Hematopoietic multipotent progenitor cell treated with erythropoietin and hydrocortisone succinate and interleukin-3 and kit ligand, for 15 days (in vitro differentiated cells): Measurements from ENCODE around the gene HOXB6.

Experiments used
- DNase-seq: peaks from one replicate; pipeline ENCODE4 v3.0.0-alpha.2; 2015; ENCODE audit warnings: low spot score

HOXB6 gene

DNA sequence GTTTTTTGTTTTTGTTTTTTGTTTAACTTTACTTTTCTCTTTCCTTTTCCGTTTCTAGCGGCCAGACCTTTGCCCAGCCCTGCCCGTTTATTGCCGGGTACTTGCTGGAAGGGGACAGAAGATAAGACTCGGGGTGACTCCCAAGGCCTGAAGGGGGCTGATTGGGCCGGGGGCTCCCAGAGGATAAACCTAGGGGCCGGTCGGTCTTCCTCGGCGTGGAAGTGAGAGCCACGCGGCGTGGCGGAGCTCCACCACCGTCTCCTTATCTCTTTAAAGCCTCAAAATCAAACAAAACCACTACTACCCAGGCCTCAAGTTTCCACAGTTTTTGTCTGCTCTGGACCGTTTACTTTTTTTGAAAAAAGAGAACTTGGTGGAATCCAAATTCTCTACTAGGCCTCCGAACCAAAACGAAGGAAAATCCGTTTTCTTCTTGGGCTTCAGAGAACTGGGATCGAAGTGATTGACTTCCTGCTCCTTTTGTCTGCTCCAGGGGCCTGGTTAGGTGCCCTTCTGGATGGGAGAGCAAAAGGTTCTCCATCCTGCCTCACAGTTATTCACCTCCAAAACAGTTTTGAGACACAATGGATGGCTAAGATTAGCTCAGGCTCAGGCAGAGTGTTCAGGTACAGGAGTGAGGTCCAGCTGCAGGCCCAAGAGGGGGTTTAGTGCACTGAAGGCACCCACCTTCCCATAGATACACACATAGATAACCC is 29.9 kb upstream of the HOXB6 start:
- DNase-seq, result no peak

DNA sequence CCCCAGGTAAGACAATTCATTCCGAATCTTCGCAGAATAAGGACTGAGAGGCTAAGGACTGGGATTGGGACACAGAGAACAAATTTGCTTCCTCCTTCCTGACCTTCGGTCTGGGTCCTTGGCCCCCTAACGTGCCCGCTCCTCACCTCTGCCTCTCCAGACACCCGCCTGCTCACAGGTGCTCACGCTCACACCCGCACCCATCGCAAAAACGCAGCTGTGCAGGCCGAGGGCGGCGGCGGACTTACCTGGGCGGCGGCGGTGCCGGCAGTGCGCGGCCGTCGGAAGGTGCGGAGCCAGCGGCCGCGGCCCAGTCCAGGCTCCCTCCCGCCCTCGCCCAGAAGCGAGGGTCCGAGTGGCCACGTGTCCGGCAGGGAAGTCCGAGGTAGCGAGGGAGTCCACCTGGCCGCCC is 28.5 kb upstream of the HOXB6 start:
- no peak for DNase-seq

DNA sequence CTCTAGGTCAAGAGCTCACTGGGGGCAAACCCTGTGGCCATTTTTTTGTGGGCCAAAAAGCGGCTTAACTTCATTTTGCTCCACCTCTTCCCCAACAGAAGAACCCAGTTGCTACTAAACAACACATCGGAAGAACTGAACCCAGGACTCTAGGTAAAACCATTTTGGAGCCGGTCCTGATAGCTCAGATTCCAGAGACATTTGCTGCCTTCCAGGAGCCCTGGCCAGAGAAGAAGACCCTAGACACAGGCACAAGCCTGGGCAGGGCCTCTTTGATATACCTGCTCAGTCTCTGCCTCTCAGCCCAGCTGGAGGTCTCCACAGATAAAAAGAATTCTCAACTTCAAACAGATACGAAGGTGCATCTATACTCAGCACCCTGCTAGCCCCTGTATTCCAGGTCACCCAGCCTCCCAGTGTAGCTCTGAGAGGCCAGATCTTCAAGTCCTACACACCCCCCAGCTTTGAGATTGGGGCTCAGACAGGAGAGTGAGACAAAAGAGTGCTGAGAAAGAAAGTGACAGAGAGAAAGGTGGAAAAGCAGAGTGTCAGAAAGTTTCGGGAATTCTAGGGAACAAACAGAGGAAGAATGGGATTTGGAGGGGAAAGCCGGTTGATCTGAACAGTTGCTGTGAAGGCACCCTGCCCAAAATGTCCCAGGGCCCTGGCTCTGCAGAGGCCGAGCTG is 27.9 kb upstream of the HOXB6 start:
- no peak for DNase-seq

DNA sequence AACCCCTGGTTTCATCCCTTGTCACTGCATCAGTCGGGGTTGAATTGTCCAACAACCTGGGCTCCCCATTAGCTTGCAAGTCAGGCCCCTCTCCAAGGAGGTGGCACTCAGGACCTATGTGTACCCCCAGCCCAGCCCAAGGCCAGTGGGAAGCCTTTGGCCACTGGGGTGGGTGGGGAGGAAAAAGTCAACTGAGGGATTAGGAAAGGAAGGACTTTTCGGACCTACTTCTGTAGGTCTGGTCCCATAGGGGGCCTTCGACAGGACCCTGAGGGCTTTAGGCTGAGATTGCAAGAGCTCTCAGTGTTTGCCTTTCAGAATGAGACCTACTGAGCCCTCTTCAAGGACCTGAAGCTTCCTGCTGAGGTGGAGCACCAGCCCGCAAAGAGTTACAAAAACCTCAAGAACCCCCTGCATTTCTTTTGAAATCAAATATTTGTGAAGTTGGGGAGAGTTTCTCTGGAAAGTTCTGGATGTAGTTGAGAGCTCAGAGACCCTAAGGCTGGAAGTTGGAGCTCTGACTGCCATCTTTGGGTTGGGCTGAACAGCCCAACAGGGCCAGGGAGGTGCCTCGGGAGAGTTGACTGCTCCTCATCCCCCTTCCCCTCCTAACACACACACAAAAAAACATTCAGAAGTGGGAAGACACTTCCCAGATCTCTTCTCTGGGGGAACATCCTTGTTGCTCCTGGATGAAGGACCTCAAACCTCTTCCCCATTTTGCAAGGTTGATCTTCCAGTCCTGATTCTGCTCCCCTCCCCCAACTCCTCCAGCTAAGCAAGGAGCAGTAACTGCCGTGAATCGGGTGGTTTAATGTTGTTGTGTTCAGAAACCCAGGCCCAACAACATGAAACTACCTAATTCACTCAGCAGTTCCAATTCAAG is 27.1 kb upstream of the HOXB6 start:
- DNase-seq, result no peak

DNA sequence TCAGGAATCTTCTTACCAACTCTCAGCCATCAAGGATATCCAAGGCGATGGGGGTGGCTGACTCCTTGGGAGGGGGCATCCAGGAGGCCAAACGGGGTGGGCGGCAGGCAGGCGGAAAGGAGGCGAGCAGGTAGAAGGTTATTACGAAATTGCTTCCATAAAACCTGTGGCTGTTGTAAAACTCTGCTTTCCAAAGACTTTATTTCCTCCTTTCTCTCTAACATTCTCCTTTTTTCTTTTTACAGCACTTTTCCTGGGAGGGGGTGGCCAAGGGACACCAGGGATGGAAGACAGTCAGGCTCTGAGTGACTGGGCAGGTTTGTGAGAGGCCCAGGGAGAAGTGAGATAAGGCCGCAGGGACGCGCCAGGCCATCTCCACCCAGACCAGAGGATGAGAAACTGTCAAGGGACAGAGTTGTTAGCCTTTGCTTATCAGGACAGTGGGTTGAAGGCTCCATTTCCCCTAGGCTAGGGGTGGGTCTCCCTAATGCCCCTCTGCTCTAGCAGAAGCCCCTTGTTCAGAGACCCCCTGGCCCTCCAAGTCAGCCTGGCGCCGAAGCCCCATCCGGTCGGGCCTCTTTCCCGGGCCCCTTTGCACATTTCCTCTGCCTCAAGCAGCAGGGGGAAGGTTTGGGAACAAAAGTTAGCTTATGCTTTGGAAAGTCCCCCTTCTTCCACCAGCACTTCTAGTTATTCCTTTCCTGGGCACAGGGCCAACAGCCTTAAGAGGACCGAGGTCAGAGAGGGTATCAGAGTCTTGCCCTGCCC is 26.3 kb upstream of the HOXB6 start:
- DNase-seq, result no peak

DNA sequence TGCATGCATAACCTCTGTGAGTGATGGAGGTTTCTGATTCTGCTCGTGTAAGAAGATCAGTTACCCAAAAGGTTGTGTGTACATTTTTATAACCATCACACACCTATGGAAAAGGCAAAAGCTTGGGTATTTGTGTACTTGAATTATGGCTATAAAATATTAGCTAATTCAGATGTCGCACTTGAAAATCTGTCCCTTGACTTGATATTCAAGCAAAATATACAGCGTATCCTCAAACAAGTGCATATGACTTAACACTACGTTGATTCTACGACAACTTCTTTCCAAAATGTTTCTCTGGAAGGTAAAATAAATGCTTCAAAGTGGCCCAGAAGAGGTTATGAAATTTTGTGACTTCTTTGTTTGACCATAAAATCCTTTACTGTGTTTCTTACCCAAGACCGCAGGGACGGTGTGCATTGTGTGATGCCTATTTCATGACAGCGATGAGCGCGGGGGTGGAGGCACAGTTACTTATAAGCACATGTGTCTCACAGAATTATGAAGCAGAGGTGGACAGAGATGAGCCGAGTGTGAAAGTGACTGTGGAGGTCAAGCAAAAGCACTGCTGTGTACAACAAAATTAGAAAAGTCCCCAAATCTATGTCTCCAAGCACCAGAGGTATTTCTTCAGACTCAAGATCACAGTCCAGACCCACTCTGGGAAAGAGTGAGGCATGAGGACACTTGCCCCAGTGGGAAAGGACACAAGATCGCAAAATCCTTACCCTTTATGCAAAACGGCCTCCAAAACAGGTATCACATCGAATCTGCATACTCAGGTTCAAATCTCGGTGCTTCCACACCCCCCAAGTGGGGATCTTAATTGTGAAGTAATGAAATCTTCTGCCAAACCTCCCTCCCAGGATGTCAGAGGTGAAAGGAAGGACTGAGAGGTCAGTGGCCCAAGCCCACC is 25.5 kb upstream of the HOXB6 start:
- DNase-seq, result no peak

DNA sequence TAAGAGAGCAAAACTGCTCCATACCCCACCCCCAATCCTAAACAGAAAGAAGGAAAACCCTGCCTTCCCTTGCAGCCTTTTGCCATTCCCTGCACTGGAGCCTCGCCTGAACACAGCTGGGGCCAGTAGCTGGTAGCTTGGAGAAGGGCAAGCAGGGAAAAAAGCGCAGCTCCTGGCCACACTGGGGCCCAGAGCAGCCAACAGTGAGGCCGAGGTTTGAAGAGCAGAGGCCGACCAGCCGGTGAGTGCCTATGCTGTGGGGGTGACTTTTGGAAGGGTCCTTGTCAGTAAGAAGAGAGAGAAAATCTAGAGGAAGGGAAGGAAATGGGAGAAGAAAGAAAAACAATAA is 24.6 kb upstream of the HOXB6 start:
- DNase-seq, result no peak

DNA sequence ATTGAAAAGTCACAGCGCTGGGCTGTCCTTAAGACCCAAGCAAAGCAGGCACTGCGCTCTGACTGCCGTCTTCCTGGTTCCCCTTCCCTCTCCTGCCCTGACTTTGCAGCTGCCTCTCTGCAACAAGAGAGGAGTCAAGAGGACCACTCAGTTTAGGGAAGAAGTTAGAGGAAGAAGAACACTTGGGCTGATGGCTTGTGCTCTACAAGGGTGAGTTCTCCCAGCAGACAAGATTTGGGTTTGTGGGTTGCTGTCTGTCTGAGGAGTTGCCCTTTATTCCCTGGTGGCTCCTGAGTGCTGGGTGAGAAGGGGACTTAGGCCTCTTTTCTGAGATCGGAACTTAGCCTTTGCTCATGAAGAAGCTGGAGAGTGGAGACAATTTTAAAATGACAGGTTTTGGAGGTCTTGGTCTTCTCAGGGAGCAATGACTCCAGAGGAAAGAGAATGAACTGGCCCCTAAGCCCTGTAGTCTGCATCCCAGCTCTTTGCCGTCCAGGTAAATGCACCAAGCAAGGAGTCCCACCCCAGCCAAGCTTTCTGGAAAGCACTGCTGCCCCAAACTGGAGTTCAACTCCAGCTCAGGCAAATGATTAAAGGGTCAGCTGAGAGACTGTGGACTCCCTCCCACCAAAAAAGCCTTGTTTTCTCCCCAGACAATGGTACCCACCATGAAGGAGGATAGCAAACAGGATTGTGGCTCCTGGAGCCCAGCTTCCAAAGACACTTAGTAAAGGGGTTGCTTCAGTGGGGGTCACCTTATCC is 24.0 kb upstream of the HOXB6 start:
- DNase-seq, result no peak

DNA sequence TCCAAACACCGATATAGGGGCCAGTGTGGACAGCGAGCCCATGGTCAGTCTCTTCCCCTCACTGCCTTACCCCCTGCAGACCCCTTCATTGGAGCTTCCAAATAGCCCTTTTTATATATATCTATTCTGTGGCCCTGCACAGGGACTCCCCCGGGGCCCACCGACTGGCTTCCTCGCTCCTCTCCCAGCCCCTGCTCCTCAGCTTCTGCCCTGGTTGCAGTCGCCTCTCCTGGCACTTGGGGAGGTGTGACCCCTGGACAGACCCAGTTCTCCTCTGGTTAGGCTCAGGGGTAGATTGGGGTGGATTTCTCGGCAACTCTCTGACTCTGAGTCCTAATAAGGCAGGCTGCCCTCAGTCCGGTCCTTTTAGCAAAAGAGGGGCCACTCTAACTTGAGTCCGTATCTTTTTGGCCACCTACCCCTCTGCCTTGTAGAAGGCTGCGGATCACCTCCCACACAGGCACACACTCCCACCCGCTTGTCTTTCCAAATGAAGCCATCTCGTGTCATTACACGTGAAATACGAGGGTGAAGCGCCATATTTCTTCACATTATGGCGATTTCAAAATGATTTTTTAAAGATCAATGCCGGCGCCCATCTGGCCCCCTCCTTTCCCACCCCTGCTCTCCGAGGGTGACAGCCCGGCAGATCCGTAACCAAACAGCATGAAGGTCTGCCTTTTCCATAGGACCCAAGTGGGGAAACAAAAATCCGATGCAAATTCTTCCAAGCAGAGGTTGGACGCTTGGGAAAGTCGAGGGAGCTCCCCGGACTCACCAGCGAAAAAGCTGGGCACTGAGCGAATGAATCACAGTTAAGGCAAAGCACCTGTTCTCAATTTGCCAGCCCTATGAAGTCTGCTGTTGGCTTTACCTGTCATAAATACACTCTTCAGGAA is 23.1 kb upstream of the HOXB6 start:
- DNase-seq, result no peak

DNA sequence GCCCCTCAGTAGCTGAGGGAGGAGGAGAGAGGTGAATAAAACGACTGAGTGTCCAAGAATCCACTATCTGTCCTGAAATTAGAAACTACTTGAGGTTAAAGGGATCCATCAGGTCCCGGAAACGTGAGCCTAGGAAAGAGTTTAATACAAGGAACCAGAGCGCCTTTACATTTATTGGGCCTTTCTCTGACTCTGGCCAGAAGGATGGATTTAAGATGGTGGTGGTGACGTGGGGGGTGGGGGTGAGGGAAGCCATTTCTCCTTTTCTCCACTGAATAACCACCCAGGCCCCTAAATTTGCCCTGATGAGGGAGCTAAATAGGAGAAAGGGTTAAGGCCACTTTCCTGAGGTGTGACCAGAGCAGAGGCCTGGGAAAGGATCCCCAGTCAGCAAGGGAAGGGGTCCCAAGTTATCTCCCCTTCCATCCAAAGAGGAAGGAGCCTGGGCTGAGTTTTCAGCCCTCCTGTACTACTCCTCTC is 22.4 kb upstream of the HOXB6 start:
- no peak for DNase-seq

DNA sequence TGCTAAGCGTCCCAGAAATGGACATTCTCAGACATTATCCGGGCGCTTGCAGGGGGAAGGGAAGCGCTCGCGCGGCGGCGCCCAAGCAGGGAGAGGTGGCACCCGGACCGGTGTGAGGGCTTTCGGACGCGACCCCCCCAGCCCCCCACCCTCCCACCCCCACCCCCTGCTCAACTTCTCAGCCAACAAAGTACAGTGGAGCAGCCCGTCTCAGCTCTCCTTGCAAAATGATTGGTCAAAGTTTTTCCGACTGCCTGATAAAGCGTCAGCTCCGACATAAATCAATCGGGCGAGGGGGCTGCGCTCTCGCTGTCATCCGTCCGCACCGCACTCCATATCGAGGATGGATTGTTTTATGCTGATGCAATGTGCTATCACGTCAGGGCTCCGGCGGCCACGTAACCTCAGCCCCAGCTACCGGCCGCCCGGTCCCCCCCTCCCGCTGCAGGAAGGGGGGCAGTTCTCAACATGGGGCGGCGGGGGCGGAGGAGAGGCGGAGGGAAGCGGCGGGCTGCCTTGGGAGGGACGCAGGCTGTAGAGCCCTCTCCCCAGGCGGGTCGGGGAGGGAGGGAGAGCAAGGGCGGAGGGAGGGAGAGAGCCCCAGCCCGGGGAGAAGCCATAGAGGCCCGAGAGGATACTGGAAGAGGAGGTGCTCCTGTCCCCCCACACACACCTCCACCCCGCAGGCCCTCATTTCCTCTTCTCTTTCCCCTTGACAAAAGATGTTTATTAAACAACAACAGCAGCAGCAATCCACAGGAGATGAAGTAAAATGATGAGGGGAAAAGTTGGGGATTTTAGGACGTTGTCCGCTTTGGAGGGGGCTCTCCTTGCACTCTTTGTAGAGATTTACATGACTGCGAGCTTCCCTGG is 21.7 kb upstream of the HOXB6 start, which contains the start of gene HOXB9:
TSS of gene HOXB9 (minus strand) at position 114 of the 873 bp plus-strand sequence. CDS start at position 25, 89 bp downstream.
- DNase-seq, result no peak

DNA sequence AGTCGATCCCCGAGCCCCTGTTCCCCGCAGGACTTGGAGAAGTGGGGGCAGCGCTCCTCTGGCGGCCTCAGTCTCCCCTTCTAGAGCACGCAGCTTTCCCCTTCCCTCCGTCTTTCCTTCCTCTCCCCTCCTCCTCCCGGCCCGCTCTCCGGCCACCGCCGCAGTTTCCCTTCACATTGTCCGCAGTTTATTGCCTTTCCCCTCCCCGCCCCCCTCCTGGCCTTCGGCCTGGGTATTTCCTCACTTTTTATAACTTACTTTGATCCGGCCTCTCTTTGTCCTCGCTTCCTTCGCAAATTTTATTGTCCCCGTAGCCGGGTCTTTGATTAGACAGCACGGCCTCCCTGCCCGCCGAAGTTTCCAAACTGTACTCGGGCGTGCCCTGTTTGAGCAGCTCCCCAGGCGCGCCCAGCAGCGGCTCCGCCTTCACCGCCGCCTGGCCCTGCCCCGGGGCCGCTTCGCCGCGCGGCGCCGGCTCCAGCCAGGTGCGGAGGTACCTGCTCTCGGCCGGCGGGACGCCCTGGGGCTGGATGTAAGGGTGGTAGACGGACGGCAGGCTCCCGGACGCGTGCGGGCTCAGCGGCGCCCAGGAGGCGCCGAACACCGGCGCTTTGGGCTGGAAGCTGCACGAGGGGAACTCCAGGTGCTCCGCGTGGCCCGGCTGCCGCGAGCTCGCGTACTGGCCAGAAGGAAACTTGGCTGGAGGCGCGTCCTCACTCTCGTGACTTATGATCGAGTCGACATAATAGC is 20.9 kb upstream of the HOXB6 start:
- DNase-seq, result peak; percentile 8

DNA sequence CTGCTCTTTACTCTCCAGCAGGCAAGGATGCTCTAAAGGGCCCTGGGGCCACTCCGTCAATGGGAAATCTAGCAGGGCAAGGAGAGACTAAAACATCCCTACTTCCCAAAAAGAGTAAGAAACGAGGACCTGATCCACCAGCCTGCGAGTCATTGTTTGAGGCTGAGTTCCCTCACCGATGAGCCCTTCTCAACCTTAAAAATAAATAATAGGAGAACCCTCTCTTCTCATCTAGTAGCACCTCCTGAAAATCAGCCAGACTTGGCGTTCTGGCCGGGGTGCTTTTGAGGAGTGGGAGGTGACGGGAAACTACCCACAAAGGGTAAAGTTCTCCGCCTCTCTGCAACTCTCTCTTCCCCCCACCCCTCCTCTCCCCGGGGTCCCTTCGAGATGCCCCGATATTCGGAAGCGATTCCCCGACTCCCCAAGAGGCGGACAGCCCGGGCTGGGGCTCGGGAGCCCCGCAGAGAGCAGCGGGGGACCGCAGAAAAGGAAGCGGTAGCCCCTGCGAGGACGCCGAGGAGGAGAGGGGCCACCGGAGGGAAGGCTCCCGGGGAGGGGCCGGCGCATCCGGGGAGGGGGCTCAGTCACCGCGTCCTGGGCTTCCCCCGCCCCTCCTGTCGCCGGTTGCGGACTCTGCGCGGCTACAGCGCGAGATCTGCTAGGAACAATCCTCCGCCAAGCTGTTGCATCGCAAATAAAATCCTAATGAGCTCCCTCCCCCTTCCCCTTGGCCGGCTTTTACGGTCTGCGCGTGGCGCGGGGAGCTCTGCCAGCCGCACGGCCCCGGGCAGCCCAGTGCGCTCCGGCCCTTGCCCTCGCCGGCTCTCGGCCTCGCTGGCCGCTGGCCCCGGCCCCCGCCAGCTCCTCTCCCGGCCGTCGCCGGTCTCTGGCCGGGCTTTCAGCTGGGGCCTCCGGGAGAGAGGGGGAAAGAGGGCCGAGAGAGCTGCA is 20.0 kb upstream of the HOXB6 start:
- no peak for DNase-seq

DNA sequence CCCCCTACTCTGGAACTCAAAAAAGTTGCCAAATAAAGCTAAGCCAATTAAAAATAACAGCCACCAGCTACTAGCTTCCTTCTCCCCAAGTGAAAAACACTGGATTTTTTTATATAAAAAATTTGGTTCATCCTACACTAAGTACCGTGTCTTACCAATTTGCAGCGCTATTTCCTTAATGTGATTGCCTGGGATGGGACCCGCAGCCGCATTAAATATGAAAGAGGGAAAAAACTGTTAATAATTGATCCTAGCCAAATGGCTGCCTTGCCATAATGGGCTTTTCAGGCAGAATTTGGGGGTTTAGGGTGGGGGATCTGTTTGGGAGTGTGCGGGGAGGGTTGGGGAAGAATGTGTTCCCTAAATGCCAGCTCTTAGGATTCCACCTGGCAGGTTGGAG is 19.3 kb upstream of the HOXB6 start:
- DNase-seq, result no peak

DNA sequence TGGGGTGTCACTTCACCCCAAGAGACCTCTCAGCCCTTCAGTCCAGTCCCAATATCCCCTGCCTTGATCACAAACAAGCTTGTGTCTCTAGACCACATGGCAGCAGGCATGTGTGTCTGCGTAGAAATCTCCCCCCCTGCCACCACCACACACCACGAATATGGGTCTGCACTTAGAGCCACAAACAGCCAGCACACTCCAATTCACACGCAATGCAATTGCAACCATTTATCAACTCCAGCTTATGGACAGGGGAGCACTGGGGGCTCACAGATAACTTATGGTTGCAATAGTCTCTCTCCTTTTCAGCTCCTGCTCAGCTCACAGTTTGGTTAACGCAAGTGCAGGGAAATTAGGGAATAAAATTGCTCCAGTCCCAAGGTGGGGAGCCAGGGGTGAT is 18.8 kb upstream of the HOXB6 start:
- no peak for DNase-seq

DNA sequence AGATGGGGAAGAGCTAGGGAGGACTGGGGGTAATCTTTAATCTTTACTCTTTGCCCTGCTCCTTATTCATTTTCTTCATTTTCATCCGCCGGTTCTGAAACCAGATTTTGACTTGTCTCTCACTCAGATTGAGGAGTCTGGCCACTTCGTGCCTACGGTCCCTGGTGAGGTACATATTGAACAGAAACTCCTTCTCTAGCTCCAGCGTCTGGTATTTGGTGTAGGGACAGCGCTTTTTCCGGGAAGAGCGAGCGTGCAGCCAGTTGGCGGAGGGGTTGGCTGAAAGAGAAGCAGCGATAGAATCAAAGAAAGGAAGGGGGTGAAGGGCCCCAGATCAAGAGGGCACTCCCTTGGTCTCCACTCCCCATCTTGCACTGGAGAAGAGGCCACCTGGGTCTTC is 18.1 kb upstream of the HOXB6 start:
- no peak for DNase-seq
